NT2/D1 (cell line): Measurements from ENCODE around the gene GMNN.

ENCODE experiments used
- SUZ12 ChIP-seq: IDR thresholded peaks from 2 replicates; pipeline ENCODE4 v1.6.1; 2011; ENCODE audit not compliant: insufficient read length, insufficient read depth; ENCODE audit errors: extremely low read depth
- YY1 ChIP-seq: IDR thresholded peaks from 2 replicates; pipeline ENCODE4 v1.6.1; 2011; ENCODE audit not compliant: insufficient read length, insufficient read depth
- ZNF274 ChIP-seq: IDR thresholded peaks from 2 replicates; pipeline ENCODE4 v1.6.1; 2011; ENCODE audit warnings: mild to moderate bottlenecking, low read depth, low read length

GRCh38 chr6:24763578-24763977 lies 11.2 kb upstream of the GMNN start:
- TF ChIP-seq YY1 (no peak), SUZ12 (no peak), ZNF274 (no peak)
